Panc1 (cell line): Measurements from ENCODE around the gene DTNB.

Experiments
- SIN3A ChIP-seq: IDR thresholded peaks from 2 replicates; pipeline ENCODE4 v1.6.1; 2012; ENCODE audit warnings: low read depth, mild to moderate bottlenecking, low read length, moderate library complexity, borderline replicate concordance; ENCODE audit not compliant: insufficient read depth
- TF ChIP-seq, protein P1 (sequence below), 2 experiments: IDR thresholded peaks; 2 replicates each; pipeline ENCODE4 v1.6.1; 2011 to 2012; ENCODE audit warnings: low read depth in 2 of 2, control low read depth in 1 of 2, low read length in 1 of 2, mild to moderate bottlenecking in 1 of 2, moderate library complexity in 1 of 2; ENCODE audit not compliant: insufficient read depth in 1 of 2
- TF ChIP-seq, protein P2 (sequence below): fragments of 450-650 bp; IDR thresholded peaks from 2 replicates; pipeline ENCODE4 v1.5.1; 2017; ENCODE audit warnings: mild to moderate bottlenecking

DNA sequence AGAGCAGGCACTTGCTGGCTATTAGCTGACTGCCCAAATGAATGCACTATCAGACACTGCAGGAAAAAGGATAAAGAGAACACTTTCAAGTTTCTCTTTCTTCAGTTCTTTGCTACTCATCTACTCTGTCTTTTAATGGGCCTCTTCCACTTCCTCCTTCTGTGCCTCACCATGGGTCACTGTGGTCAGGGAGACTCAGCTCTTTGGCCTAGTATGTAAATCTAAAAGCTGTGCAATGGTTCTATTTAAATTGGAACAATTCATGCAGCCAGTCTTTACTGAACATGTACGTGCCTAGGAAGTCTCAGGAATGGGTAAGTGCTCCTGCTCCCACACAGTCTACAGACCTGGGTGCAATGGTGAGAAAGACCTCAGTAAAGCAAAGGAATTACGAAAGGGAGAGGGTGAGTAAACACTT lies 252.5 kb downstream of the DTNB start:
- TF ChIP-seq, protein P1, sequence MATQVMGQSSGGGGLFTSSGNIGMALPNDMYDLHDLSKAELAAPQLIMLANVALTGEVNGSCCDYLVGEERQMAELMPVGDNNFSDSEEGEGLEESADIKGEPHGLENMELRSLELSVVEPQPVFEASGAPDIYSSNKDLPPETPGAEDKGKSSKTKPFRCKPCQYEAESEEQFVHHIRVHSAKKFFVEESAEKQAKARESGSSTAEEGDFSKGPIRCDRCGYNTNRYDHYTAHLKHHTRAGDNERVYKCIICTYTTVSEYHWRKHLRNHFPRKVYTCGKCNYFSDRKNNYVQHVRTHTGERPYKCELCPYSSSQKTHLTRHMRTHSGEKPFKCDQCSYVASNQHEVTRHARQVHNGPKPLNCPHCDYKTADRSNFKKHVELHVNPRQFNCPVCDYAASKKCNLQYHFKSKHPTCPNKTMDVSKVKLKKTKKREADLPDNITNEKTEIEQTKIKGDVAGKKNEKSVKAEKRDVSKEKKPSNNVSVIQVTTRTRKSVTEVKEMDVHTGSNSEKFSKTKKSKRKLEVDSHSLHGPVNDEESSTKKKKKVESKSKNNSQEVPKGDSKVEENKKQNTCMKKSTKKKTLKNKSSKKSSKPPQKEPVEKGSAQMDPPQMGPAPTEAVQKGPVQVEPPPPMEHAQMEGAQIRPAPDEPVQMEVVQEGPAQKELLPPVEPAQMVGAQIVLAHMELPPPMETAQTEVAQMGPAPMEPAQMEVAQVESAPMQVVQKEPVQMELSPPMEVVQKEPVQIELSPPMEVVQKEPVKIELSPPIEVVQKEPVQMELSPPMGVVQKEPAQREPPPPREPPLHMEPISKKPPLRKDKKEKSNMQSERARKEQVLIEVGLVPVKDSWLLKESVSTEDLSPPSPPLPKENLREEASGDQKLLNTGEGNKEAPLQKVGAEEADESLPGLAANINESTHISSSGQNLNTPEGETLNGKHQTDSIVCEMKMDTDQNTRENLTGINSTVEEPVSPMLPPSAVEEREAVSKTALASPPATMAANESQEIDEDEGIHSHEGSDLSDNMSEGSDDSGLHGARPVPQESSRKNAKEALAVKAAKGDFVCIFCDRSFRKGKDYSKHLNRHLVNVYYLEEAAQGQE (IDR thresholded peaks at IDR 0.05; ENCODE audit: insufficient read depth in 1 of 2, low read depth in 2 of 2, low read length in 1 of 2): no peak
- TF ChIP-seq, protein P2, sequence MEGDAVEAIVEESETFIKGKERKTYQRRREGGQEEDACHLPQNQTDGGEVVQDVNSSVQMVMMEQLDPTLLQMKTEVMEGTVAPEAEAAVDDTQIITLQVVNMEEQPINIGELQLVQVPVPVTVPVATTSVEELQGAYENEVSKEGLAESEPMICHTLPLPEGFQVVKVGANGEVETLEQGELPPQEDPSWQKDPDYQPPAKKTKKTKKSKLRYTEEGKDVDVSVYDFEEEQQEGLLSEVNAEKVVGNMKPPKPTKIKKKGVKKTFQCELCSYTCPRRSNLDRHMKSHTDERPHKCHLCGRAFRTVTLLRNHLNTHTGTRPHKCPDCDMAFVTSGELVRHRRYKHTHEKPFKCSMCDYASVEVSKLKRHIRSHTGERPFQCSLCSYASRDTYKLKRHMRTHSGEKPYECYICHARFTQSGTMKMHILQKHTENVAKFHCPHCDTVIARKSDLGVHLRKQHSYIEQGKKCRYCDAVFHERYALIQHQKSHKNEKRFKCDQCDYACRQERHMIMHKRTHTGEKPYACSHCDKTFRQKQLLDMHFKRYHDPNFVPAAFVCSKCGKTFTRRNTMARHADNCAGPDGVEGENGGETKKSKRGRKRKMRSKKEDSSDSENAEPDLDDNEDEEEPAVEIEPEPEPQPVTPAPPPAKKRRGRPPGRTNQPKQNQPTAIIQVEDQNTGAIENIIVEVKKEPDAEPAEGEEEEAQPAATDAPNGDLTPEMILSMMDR: no peak
- no peak for TF ChIP-seq SIN3A
